ENCODE results near the gene BMP7. TPM values are rescaled to one million over a fixed set of nuclear protein-coding genes. Genes with fewer than 3 reads are reported as not detected.

BMP7 gene
- total and polyA plus RNA-seq, 9 of the 15 experiments (the other 6 are each of a cell fraction or from before 2014, with no cell fraction given): 0.18 TPM; not detected in 8

DNA sequence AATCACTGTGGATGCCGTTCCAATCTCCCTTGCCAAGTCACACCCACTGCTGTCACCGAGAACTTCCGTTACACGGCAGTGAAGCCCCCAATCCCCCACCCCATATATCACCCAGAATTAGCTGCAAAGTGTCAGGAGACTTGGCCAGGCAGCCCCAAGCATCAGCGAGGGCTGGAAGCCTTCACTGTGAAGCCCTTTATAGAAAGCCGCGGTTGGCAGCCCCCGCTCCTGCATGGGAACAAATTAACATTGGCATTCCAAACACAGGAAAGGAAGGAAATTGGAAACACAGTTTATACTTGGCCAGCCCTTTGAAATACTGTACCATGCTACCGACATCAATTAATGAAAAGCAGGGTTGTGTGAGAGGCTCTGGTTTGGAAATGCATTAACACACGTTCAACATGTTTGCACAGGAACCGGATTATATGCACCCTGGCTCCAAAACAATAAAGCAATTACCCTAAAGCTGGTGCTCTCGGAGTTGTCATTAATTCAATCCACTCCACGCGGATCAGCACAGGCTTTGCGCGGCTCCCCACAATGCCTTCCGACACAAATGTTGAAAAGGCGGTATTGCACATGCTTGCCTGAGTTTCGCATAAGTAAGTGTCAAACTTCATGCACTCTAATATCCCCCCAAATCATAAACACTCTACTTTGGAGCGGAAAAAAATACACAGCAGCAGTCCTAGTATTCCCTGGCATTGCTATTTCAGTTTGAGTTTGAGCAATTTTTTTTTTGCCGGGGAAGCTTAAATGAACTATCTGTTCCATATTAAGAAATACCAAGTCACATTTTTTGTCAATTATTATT, 7.1 kb downstream of the BMP7 start (continued):
- TF ChIP-seq CHCHD3 (CRISPR knock-in tag; IDR thresholded peaks at IDR 0.05) (no peak), SIX5 (IDR thresholded peaks at IDR 0.05; ENCODE audit: borderline replicate concordance in 1 of 2, insufficient read depth in 1 of 2, low read depth in 1 of 2, low read length in 2 of 2) (no peak), ZBTB11 (CRISPR knock-in tag; IDR thresholded peaks at IDR 0.05) (peak in 1 of 3 experiments; percentile 74; a peak in 2 of 6 replicates)

Measured in K562 (cell line).